Measurements from ENCODE around the gene SLAMF9.

SLAMF9 gene

DNA sequence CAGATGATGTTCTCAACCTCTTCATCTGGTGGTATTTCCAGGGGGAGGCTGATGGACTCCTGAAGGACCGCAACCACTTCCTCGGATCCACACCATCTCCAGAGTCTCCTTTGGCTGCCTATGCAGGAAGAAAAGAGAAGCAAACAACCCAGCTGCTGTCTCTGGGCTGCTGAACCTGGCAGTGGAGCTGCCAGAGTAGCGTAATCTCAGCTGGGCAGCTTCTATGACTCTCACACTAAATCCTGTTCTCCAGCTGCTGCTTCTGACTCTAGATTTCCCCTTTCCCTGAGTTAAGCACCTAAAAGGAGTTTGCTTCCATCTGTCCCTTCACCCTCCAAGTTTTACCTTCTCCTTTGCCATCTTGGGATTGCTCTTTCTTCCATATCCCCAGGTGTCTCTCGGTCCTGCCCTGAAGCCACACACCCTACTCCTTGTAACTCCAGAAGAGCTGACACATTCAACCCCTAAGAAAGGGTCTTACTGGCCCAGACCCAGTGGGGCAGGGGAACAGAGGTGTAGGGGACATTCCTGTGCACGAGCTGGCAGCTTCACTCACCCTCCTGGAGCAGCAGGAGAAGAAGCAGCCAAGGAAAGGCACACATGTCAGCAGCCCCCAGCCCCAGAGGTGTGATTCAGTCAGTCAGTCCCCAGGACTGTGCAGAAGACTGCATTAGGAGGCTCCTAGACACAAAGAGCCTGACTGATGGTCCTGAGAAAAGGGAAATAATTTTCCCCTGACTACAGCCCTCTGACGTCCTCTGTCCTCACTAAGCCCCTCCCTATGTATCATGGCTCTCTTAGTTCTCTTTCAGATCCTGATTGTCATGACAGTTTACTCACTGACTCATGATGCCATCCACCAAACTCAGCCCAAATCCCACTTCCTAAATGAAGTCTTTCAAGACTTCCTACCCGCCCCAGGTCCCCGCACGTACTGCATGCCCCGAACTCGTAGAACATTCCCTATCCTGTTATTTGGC is at the start of gene SLAMF9:
Gene SLAMF9 (minus strand): TSS at position 702 of the 980 bp plus-strand sequence. CDS start 100 bp downstream, at position 602.
- no peak for DNase-seq (ENCODE audit: low read depth in 1 of 2, low spot score in 1 of 2)

DNA sequence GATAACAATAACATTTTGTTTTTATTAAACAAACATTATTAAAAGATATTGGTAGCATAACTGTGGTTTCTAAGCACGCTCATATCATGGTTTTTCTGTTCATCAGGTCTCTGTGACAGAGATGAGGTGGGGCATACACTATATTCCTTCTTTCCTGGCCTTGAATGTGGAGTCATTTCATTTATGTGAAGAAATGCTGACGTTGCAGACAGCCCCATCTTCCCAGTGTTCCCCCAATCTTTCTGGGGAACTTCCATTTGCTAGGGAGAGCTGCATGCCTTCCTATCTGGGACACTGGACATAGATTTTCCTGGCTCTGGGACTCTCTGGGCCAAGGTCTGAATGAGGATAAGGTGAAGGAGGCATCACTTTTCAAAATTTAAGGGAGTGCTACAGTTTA is 47.4 kb upstream of the SLAMF9 start:
- no peak for DNase-seq (ENCODE audit: low read depth in 1 of 2, low spot score in 1 of 2)

DNA sequence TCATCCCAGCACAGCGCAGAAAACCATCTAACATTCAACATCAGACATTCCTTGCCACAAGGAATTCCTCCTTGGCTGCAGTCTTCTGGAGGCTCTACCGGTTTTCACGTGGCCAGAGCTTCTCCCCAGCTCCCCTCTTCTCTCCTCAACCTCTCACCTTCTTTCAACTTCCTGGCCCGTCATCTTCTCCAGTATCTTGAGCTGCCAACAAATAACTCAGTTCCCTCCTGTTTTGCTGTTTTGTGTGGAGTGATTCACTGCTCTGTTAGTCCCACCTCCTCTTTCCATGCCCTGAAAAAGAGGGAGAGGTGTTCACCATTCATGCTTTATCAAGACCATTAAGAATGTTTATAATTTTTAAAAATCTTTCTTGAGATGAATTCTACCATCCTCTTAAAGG is 45.2 kb upstream of the SLAMF9 start:
- DNase-seq (ENCODE audit: low read depth in 1 of 2, low spot score in 1 of 2) = no peak

DNA sequence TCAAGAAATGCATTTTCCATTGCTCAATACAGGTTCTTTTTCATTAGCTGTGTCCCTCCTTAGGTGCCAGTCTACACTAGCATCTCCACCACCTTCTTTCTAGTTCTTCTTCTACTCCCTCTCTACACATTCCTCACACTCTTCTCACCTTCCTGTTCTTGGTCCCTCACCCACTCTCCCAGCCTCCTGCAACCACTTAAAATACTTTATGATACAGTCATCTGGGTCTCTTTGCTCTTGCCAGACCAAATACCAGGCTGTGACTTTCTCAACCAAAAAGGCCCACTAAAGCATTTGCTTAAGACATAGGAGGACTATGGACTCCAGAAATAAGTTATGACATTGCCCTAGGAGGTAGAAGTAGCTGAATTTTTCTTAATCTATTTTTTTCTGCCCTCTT is 42.6 kb upstream of the SLAMF9 start:
- DNase-seq (ENCODE audit: low read depth in 1 of 2, low spot score in 1 of 2) = no peak

DNA sequence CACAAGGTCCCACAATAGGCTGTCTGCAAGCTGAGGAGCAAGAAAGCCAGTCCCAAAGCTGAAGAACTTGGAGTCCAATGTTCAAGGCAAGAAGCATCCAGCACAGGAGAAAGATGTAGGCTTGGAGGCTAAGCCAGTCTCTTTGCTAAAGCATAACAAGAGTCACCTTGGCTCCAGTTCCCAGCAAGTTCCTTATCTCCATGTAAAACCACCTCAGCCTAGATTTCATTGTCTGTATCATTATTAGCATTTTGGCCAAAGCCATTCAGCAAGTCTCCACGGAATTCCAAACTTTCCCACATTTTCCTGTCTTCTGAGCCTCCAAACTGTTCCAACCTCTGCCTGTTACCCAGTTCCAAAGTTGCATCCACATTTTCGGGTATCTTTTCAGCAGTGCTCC is 40.9 kb upstream of the SLAMF9 start:
- DNase-seq (ENCODE audit: low read depth in 1 of 2, low spot score in 1 of 2) = no peak

DNA sequence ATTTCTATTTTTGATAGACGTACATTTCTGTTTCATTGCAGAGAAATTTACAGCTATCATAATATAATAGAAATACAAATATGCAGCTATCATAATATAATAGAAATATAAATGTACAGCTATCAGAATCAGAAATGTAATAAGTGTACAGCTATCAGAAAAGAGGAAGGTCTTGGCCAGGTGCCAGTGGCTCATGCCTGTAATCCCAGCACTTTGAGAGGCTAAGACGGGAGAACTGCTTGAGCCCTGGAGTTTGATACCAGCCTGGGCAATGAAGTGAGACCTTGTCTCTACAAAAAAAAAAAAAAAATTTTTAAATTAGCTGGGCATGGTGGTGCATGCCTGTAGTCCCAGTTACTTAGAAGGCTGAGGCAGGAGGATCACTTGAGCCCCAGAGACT is 39.9 kb upstream of the SLAMF9 start:
- DNase-seq (ENCODE audit: low read depth in 1 of 2, low spot score in 1 of 2) = no peak

DNA sequence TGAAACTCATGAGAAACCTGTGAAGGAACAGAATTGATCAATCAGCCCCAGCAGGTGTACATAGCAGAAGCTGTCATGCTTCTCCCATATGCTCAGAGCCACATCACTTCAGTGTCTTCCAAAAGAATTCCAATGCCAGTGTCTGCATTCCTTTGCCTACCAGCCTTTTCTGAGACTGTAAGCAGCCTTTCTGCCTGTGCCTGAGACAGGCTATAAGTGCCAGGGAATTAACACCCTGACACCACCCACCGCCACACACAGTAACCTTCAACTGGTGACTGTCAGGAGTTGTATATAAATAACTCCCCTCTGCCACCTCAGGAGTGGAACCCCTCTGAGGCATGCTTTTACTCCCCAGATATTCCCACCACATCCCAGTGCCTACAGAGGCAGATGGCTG is 38.1 kb upstream of the SLAMF9 start:
- no peak for DNase-seq (ENCODE audit: low read depth in 1 of 2, low spot score in 1 of 2)

DNA sequence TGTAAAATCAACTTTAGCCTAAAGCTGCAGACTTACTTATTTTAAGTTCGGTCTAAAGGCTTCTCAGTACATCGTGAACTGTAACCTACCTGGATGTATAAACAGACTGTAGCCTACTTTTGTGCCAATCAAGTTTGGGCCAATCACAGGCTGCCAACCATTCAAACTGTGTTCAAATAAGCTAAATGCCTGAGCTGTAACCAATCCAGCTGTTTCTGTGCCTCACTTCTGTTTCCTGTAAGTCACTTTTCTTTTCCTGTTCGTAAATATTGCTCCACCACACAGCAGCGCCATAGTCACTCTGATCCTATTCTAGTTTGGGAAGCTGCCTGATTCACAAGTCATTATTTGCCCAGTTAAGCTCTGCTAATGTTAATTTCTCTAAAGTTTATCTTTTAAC is 37.5 kb upstream of the SLAMF9 start:
- no peak for DNase-seq (ENCODE audit: low read depth in 1 of 2, low spot score in 1 of 2)

DNA sequence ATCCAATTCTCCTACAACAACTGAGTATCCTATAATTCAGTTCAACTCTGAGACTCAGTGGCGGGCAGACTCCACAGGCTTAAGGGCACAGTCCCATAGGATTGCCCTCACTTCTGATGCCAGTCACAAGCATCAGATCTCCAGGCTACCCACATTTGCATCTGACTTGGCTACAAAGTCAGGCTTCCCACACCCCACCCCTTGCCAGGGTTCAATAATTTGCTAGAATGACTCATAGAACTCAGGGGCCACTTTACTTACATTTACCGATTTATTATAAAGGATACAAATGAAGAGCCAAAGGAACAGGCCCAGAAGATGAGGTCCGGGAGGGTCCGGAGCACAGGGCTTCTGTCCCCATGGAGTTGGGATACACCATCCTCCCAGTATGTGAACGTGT is 36.0 kb upstream of the SLAMF9 start:
- no peak for DNase-seq (ENCODE audit: low read depth in 1 of 2, low spot score in 1 of 2)

DNA sequence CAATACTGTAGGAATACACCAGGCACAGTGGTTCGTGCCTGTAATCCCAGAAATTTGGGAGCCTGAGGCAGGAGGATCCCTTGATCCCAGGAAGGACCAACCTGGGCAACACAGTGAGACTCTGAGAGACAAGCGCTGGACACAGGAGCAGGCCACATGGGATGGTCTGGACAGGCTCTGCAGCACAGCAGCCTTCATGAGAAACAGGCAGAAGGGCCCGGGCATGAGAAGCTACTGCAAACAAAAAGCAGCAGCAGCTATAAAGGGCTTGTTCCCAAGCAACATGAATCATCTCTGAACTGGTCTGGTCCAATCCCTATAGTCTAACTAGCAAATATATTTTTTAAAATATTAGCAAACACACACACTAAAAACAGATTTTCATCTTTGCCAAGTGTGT is 35.5 kb upstream of the SLAMF9 start:
- DNase-seq (ENCODE audit: low read depth in 1 of 2, low spot score in 1 of 2) = no peak

DNA sequence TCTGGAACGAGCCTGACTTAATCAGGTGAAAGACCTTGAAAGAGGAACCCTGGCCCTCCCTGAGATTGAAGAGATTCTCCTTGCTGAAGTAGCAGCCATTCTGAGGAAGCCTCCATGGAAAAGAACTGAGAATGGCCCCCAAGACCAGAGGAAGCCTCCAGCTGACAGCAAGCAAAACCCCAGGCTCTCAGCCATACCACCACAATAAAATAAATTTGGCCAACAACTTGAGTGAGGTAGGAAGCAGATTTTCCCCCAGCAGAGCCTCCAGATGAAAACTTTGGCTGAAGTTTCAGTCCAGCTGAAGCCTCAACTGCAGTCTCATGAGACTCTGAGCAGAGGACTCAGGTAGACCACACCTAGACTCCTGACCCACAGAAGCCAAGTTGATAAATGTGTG is 34.0 kb upstream of the SLAMF9 start:
- DNase-seq (ENCODE audit: low read depth in 1 of 2, low spot score in 1 of 2) = no peak

DNA sequence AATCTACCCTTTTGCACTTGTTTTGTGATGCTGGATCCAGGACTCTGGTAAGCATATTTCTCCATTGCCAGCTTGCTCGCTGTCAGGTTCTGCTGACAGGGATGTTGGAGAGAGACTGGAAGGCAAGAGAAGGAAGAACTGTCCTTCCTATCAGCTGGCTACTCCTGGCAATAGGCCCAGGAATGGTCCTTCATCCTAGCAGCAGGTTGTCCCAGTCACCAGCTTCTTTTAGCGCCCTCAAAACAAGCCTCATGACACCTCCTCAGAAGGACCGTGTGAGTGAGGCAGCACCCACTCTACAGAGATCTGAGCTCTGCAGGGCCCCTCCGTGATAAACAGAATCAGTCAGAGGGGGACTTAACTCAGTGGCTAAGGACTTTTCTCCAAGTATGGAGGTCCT is 33.1 kb upstream of the SLAMF9 start:
- no peak for DNase-seq (ENCODE audit: low read depth in 1 of 2, low spot score in 1 of 2)

DNA sequence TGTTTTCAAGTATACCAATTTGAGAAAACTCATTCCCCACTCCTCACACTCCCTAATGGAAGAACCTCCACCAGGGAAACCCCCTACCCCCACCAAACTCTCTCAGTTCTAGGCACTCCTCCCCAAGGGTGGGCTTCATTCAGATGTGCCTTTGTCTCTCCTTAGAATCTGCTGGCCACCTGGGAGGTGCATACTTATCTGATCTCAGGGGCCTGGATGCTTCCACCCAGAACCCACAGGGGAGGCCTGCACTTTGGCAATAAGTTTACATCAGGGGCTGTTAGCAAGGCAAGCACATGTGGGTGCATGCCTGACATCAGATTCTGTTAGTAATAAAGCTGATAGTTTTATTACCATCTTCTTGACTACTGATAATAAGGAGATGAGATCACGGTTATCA is 32.5 kb upstream of the SLAMF9 start:
- no peak for DNase-seq (ENCODE audit: low read depth in 1 of 2, low spot score in 1 of 2)

DNA sequence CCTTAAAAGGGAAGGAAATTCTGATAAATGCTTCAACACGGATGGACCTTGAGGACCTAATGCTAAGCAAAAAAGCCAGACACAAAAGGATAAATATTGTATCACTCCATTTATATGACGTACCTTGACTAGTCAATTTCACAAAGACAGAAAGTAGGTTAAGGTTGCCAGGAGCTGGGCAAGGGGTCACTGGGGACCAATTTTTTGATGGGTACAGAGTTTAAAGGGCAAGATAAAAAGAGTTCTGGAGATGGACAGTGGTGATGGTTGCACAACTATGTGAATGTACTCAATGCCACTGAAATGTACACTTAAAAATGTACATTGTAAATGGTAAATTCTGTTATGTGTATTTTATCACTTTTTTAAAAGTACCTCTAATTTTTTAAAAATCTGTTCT is 32.1 kb upstream of the SLAMF9 start:
- DNase-seq (ENCODE audit: low read depth in 1 of 2, low spot score in 1 of 2) = no peak

DNA sequence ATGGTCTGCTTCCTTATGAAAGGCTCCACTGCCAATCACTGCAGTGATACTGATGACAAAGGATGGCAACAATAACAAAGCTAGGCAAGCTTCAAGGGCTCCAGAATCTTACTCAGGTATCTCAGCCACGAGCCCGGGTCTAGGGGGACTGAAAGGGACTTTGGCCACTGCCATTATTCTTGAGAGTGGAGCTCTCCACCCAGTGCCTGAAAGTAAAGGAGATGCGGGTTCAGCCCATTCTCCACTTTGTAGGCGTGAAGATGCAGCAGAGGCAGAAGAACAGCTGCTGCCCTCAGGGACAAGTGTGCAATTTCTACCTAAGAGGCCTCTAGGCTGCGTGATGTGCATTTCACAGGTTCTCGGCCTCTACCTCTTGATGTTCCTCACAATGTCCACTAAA is 31.4 kb upstream of the SLAMF9 start:
- no peak for DNase-seq (ENCODE audit: low read depth in 1 of 2, low spot score in 1 of 2)

DNA sequence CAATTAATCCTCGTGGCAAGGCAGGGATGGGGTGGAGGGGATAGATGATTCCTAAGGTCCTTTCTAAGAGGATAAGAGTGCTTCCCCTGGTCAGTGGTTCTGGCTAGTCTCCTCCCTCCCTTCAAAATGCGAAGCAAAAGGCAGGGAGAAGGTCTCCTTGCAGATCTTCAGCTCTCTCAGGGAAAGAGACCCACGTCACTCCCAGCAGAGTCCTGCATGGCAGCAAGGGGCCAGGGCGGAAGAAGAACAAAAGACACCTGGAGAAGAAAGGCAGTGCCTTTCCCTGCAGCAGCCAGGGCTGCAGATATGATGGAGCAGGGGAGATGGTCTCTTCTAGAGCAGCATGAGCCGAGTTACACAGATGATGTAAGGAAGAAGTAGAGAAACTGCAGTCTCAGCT is 29.6 kb upstream of the SLAMF9 start:
- DNase-seq (ENCODE audit: low read depth in 1 of 2, low spot score in 1 of 2) = no peak

DNA sequence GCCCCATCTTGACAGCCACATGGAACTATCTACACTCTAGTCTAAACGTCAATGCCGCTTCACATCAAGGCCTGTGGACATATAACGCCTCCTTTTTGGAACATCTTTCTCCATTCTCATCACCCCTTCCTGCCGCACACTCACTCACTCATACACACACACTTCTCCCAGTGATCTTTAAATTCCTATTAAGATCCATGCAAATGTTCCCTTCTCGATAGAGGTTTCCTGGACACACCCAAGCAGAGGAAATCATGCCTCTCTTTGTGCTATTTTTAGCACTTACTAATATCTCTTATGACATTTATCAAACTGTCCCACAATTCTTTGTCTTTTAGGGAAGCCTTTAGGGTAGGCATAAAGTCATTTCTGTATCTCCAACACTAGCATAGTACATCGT is 28.2 kb upstream of the SLAMF9 start:
- no peak for DNase-seq (ENCODE audit: low read depth in 1 of 2, low spot score in 1 of 2)

DNA sequence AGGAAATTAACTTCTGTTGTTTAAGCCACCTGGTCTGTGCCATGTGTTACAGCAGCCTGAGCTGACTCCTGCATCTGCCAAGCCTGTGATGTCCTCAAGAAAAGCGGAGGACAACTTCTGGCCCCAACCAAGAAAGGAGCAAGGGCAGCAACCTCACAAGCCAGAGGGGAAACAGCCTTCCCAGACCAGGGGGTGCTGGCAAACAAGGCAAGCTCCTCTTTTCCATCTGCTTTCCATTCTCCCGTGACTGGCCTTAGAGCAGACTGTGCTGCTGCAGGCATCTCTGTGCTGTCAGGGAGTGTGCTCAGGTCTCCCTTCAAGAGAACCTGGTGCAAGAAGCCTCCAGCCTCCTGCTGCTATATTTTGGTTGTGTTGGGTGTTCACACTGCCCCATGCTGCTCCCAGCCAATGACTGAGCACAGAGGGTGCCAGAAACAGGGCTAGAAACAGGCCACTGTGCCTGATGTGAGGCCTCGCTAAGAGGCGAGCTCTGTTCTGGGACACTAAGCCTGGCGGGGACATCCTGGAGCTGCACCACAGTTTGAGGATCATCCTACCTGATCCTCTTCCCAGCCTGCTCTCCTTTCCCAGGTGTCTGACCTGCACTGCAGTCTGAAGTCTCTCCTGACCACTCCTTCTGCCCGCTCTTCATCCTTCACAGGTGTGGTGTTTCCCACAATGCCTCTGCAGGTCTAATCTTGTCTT is 27.5 kb upstream of the SLAMF9 start:
- DNase-seq (ENCODE audit: low read depth in 1 of 2, low spot score in 1 of 2) = no peak

DNA sequence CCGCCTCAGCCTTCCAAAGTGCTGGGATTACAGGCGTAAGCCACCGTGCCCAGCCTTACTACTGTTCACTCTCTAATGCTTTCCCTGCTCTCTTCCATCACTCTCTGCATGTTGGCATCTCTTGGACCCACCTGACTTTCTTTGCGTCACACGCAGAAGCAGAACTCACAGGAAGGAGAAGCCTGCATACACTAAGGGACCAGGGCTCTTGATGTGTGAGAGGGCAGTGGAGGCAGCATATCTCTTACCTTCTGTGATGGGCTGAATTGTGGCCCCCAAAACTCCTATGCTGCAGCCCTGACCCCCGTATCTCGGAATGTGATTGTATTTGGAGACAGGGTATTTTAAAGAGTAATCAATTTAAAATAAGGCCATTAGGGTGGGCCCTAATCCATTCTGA is 26.7 kb upstream of the SLAMF9 start:
- no peak for DNase-seq (ENCODE audit: low read depth in 1 of 2, low spot score in 1 of 2)

DNA sequence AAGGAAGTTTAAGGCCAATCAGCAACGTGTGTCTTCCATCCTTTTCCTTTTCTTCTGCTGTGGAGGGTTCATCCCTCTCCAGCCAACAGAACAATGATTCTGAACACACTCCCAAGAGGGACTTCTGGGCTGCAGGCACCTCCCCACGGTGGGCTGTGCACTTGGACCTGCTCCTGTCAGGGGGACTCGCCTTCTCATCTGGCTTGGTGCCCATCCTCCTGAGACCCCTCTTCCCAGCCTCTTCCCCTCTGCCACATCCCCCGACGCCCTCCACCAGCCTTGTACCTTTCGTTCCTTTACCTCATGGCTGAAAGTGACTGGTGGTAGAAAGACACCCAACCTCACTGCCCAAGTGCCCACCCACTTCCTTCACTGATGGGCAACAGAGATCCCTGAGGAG is 26.0 kb upstream of the SLAMF9 start:
- DNase-seq (ENCODE audit: low read depth in 1 of 2, low spot score in 1 of 2) = no peak

DNA sequence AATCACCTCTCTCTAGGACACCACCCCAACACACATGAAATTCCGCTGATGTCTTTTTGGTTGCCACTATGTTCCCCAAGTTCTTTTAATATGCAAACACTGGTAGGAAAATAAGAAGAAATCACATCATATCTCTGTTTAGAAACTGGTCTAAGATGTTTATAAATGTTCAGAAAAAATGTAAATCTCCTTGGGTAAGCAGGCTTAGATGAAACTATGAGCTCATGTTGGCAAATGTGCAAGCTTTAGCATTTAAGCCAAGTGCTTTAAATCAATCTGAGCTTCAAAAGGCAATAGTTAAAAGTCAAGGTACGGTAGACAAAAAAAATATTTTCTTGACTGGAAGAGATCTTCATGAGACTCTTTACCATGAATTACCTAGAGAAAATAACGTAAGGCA is 25.2 kb upstream of the SLAMF9 start:
- no peak for DNase-seq (ENCODE audit: low read depth in 1 of 2, low spot score in 1 of 2)

DNA sequence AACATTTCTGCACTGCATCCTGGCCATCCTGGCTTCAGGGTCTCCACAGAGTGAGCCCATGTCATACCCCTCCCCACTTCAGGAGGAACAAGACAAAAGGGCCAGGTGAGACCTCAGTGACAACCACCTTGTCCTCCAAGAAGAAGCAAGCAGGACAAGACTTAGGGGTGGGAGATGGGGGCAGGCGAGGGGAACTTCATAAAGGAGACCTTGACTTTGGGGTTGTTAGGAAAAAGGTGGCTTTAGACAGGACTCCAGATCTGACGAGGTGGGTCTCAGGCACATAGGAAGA is 24.0 kb upstream of the SLAMF9 start:
- no peak for DNase-seq (ENCODE audit: low read depth in 1 of 2, low spot score in 1 of 2)
